ENCODE data around the gene SUPT6H.
"Not testable (repeated sequence)": the region's sequence is repeated elsewhere in the genome, so short reads cannot be mapped to it uniquely, and the experiment has no call there.

Gene SUPT6H

DNA sequence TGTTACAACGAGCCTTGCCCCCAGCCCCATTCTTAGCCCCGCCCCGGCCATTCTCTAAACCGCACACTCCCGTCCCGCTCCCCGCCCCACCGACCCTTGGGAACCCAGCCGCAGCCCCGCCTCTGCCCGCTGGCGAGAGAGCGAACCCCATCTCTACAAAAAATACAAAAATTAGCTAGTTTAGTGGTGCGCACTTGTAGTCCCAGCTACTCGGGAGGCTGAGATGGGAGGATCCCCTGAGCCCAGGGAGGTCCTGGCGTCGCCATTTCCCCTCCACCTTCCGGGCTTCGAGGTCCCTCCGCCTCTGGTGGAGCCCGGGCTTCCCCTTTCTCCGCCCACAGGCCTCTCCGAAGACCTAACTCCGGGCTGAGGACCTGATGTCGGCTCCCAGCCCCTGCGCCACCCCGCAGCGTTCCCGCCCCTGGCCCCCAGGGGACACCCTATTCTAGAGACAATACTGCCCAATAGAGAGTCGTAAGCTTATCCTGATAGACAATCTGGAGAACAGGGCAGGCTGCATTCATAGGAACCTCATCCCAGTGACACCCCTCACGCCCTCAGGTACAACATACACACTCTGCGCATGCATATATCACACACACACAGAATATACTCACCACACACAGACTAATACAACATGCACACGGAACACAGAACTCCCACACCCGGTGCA lies 50.2 kb downstream of the SUPT6H start:
- DNase-seq (ENCODE audit: low spot score in 2 of 2) = peak; percentile 60 to 86
- Histone ChIP-seq H3K27me3 (ENCODE audit: low read depth) (no peaks in the 10 kb centered on the region), H3K4me1 (peaks cover 25% of the 10 kb centered on the region), H3K36me3 (replicated peaks) (no peaks in the 10 kb centered on the region), H3K4me3 (peak overlapping the region; percentile 63), H3K9me3 (no peaks in the 10 kb centered on the region; the same call in 1 of the 2 replicates)
- in situ Hi-C loops (cut with MboI; ENCODE audit: low sequenced_read_pairs) = no loop called here

DNA sequence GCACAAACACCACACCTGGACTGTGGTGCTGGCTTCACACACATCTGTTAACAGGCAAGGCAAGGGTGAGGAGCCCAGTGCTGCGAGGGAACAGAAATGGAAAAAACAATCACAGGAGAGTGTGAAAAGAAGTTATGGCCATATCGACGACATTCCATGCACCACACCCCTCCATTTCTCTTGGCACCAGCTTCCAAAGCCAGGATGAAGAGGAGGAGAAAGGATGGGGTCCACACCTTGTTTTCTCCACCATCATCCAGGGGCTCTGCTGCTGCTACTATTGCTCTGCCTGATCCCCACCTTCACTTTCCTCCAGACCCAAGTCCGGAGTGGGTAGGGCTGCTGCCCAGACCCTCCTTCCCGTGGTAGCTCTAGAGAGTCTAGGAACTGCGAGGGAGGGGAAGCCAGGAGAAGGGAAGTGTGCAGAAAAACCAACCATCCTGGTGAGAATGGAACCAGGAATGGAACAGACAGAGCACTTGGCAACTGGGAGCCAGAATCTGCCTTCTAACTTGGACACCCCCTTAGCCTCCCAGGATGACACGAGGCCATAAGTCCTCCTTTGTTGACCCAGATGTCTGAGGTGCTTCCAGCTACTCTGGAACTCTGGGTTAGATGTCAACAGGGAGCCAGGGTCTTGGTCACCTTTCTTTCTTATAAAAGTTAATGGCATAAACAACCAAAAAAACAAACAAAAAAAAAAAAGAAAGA lies 50.9 kb downstream of the SUPT6H start:
- Histone ChIP-seq H3K4me3 (no peak overlapping the region), H3K27me3 (ENCODE audit: low read depth) (no peaks in the 10 kb centered on the region), H3K36me3 (replicated peaks) (no peaks in the 10 kb centered on the region), H3K4me1 (peaks cover 25% of the 10 kb centered on the region), H3K9me3 (no peaks in the 10 kb centered on the region; the same call in 1 of the 2 replicates)
- no peak for DNase-seq (ENCODE audit: low spot score in 2 of 2)
- in situ Hi-C loops (cut with MboI; ENCODE audit: low sequenced_read_pairs) = no loop called here

DNA sequence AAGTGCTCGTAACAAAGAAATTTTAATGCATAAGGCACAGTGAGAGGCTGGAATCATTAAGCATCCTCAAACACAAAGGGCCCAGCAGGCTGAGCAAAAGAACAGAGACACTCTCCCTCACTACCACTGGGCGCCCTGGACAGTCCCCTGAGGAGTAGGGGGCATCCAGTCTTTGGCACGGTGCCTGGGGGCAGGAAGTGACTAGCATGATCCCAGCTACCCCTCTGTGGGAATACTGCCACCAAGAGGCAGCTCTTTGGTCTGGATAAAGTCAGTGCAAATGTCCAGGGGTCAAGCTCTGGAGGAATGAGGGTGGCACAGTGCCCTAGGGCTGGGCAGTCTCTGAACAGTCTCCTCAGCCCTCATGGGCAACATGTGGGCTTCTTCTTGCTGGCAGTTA lies 52.3 kb downstream of the SUPT6H start:
- DNase-seq (ENCODE audit: low spot score in 2 of 2) = no peak
- H3K36me3 ChIP-seq (replicated peaks) = no peaks in the 10 kb centered on the region
- H3K4me3 ChIP-seq = no peak overlapping the region
- no peaks in the 10 kb centered on the region for H3K9me3 ChIP-seq
- no peaks in the 10 kb centered on the region for H3K27me3 ChIP-seq (ENCODE audit: low read depth)
- peaks cover 37% of the 10 kb centered on the region for H3K4me1 ChIP-seq
- in situ Hi-C loops (cut with MboI; ENCODE audit: low sequenced_read_pairs) = no loop called here

DNA sequence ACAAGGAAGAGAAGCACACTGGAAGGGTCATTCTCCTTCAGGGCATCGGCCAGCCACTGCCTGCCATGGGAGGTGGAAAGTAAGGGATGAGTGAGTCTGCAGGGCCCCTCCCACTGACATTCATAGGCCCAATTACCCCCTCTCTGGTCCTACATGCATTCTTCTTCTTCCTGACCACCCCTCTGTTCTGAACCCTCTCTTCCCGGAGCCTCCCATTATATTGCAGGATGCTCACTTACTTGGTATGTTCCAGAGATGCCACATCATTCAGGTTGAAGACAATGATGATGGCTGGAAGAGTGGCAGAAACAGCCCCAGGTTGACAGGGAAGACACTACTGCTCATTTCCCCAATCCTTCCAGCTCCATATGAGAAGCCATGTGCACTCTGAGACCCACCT lies 53.2 kb downstream of the SUPT6H start:
- H3K4me1 ChIP-seq = peaks cover 30% of the 10 kb centered on the region
- no peak for DNase-seq (ENCODE audit: low spot score in 2 of 2)
- H3K27me3 ChIP-seq (ENCODE audit: low read depth) = no peaks in the 10 kb centered on the region
- H3K9me3 ChIP-seq = no peaks in the 10 kb centered on the region
- H3K4me3 ChIP-seq = no peak overlapping the region
- peaks cover 4% of the 10 kb centered on the region for H3K36me3 ChIP-seq (replicated peaks)
- in situ Hi-C loops (cut with MboI; ENCODE audit: low sequenced_read_pairs) = no loop called here

DNA sequence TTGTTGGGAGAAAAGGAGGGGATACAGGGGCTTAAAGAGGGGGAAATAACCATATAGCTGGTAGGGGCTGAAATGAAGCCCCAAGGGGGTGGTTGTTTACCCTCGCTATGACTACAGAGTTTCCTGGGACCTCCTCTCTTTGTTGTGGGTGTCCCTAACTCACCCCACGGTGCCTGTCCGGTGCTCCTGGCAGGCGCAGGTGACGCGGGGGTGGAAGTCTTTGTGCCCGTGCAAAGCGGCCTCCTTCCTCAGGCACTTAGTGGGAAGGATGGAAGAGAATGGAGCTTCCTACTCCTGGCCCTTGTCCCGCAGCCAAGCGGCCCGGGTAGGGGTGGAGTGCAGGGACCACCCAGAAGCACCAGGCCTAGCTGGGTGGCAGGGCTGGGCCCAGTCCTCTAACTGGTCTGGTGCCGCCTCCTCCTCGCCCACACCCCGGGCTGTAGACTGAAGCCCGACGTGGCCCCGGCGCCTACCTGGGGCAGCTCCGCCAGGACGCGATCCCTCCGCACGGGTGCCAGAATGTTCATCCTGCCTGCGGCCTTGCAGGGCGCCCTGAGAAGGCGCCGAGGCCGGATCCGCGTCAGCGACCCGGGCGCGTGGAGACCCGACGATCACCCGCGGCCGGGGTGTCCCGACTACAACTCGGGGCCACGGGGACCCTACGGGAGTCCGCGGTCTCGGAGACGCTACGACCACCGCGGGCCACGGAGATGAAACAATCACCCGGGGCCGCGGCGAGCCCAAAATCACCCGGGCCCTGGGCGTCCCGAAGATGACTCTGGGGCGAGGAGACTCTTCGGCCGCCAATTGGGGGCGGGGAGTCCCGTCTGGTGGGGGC lies 55.0 kb downstream of the SUPT6H start:
- in situ Hi-C loops (cut with MboI; ENCODE audit: low sequenced_read_pairs) = no loop called here
- DNase-seq (ENCODE audit: low spot score in 2 of 2) = no peak
- Histone ChIP-seq H3K36me3 (replicated peaks) (peaks cover 21% of the 10 kb centered on the region), H3K4me1 (peaks cover 20% of the 10 kb centered on the region), H3K9me3 (no peaks in the 10 kb centered on the region), H3K27me3 (ENCODE audit: low read depth) (no peaks in the 10 kb centered on the region), H3K4me3 (no peak overlapping the region)

DNA sequence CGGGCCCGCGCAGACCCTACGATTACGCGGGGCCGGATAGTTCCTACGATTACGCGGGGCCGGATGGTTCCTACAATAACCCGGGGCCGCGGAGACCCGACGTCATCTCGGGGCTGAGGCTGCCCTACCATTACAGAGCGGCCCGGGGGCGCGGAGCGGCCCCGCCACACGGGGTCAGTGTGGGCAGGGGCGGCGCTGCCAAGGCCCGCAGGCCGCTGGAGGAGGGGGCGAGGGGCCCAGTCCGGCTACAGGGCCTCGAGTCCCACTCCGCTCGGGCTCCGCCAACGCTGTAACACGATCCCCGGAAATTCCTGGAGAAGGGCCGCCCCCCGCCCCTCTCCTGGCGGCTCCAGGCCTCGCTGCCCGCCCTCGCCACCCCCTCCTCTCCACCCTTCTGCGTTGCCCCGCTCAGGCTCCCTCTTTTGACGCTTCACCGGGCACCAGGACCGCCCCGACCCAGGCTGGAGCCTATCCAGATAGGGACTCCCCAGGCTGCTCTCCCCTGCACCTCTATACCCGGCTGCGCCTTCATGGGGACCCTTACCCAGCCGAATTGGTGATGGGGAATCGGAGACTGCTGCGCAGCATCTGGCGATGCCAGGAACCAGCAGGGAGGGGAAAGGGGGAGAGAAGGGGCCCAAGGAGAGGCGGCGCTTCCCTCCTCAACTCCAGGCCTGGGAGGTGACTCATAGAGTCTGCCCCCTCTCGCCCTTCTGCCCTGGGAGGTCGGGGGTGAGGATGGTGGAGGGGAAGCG lies 55.8 kb downstream of the SUPT6H start, which contains the start of gene RAB34:
Gene RAB34 (minus strand): TSS at position 291 of the 755 bp plus-strand sequence. CDS start 602 bp downstream, outside the sequence.
- no peak for DNase-seq (ENCODE audit: low spot score in 2 of 2)
- in situ Hi-C loops (cut with MboI; ENCODE audit: low sequenced_read_pairs) = no loop called here
- no peaks in the 10 kb centered on the region for H3K27me3 ChIP-seq (ENCODE audit: low read depth)
- peaks cover 19% of the 10 kb centered on the region for H3K4me1 ChIP-seq
- peaks cover 29% of the 10 kb centered on the region for H3K36me3 ChIP-seq (replicated peaks)
- H3K4me3 ChIP-seq = no peak within 1 kb of the TSS
- H3K9me3 ChIP-seq = no peaks in the 10 kb centered on the region

DNA sequence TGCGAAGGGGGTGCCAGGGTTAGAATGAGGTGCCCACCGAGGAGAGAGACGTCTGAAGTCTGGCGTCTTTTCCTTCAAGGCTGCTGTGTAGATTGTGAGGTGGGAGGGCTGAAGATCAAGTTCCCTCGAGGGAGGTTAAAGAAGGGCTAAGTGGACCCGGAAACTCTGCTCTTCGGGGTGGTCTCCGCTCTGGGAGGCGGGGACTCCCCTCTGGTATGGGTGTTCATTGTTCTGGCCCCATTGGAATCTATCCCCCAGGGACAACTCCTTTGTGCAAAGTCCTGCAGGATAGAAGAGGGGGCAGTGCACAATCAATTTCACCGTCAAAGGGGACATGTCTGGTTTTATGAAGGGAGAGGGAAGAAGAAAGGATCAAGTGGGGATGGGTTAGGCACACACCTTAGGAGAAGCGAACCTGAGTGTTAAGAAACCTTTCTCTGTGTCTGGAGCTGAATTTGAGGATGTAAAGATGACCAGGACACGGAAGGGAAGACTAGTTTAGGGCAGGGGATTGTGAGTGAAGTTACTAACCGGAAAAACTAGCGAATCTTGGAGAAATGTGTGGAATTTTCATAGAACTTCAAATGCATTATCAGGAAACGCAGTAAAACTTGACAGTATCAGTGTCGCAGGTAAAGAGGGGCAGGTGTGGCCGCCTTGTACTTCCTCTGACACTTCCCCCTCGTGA lies 56.5 kb downstream of the SUPT6H start:
- H3K4me3 ChIP-seq = peak overlapping the region; percentile 100
- H3K4me1 ChIP-seq = peaks cover 24% of the 10 kb centered on the region
- H3K27me3 ChIP-seq (ENCODE audit: low read depth) = no peaks in the 10 kb centered on the region
- H3K36me3 ChIP-seq (replicated peaks) = peaks cover 36% of the 10 kb centered on the region
- H3K9me3 ChIP-seq = no peaks in the 10 kb centered on the region
- in situ Hi-C loops (cut with MboI; ENCODE audit: low sequenced_read_pairs) = no loop called here
- DNase-seq (ENCODE audit: low spot score in 2 of 2) = peak; percentile 38 to 67

DNA sequence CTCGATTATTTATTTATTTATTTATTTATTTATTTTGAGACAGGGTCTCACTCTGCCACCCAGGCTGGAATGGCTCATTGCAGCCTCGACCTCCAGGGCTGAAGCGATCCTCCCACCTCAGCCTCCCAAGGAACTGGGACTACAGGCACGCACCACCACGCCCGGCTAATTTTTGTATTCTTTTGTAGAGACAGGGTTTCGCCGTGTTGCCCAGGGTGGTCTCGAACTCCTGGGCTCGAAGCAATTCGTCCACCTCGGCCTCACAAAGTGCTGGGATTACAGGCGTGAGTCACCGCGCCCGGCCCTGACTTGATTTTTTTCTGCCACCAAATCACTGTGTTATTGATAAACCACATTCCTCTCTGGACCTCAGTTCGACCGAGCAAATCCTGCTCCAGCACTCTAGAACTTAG lies 57.0 kb downstream of the SUPT6H start:
- peaks cover 42% of the 10 kb centered on the region for H3K36me3 ChIP-seq (replicated peaks)

DNA sequence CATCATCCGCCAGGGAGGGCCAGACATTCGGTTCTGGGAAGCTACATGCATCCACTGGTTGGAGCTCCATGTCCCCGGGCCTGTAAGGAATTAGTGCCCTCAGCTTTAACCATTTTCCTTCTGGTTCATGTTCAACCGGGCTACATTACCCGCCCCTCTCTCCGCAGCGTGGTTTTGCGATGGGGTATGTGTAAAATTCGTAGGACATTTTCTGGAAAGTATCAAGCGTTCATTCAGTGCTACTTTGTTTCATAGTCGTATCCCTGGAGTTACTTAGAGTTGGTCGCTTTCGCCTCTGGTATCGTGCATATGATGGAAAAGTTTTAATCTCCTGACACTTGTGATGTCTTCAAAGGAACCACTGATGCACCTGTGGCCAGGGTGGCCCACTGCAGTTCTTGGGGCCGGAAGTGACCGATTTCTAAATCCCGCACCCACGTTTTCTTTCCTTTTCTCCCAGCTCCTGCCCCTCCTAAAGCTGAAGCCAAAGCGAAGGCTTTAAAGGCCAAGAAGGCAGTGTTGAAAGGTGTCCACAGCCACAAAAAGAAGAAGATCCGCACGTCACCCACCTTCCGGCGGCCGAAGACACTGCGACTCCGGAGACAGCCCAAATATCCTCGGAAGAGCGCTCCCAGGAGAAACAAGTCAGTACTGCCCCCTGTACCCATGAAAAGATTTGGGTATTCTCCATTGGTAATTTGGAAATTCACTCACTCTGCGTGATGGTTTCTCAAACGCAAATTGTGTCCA lies 58.4 kb downstream of the SUPT6H start:
- H3K36me3 ChIP-seq (replicated peaks) = peaks cover 56% of the 10 kb centered on the region
- peaks cover 36% of the 10 kb centered on the region for H3K4me1 ChIP-seq
- in situ Hi-C loops (cut with MboI; ENCODE audit: low sequenced_read_pairs) = no loop called here

More for the DNA sequence above, 57.0 kb downstream of the SUPT6H start:
- in situ Hi-C loops (cut with MboI; ENCODE audit: low sequenced_read_pairs) = no loop called here
- Histone ChIP-seq H3K9me3 (no peaks in the 10 kb centered on the region), H3K4me1 (peaks cover 28% of the 10 kb centered on the region), H3K27me3 (ENCODE audit: low read depth) (no peaks in the 10 kb centered on the region), H3K4me3 (peak overlapping the region; percentile 100)
- no peak for DNase-seq (ENCODE audit: low spot score in 2 of 2)

DNA sequence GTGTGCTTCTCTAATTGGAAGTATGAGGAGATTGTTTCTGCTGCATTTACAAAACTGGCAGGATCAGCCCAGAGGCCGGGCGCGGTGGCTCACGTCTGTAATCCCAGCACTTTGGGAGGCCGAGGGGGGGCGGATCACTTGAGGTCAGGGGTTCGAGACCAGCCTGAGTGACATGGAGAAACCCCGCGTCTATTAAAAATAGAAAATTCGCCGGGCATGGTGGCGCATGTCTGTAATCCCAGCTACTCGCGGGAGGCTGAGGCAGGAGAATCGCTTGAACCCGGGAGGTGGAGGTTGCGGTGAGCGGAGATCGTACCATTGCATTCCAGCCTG lies 59.0 kb downstream of the SUPT6H start:
- Histone ChIP-seq H3K36me3 (replicated peaks) (peaks cover 56% of the 10 kb centered on the region), H3K4me1 (peaks cover 37% of the 10 kb centered on the region), H3K4me3 (peak overlapping the region; percentile 100)
- DNase-seq (ENCODE audit: low spot score in 2 of 2); in situ Hi-C loops (cut with MboI; ENCODE audit: low sequenced_read_pairs); H3K9me3 ChIP-seq; H3K27me3 ChIP-seq (ENCODE audit: low read depth): not testable (repeated sequence)

More for the DNA sequence above, 58.4 kb downstream of the SUPT6H start:
- no peak for DNase-seq (ENCODE audit: low spot score in 2 of 2)
- Histone ChIP-seq H3K4me3 (peak overlapping the region; percentile 100), H3K27me3 (ENCODE audit: low read depth) (no peaks in the 10 kb centered on the region), H3K9me3 (no peaks in the 10 kb centered on the region)

DNA sequence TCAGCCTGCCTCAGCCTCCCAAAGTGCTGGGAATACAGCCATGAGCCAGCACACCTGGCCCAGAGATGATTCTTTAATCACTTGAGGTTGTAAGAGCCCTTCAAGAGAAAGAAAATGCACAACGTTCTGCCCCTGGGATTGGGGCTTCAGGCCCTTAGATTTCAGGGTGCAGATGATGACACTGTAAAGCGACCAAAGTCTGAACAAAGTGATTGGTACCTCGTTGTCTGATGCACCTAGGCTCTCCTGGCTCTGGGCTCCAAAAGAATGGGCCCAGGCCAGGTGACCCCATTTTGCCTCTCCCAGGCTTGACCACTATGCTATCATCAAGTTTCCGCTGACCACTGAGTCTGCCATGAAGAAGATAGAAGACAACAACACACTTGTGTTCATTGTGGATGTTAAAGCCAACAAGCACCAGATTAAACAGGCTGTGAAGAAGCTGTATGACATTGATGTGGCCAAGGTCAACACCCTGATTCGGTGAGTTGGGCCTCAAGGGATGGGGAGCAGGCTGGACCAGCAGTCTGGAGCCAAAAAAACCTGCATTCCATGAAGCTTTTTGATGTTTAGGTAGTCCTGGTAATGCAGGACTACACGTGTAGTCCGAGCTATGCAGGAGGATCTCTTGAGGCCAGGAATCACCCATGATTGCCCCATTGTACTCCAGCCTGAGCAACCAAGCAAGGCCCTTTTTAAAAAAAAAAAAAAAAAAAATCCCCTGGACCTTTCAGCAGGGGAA lies 60.6 kb downstream of the SUPT6H start:
- peaks cover 42% of the 10 kb centered on the region for H3K4me1 ChIP-seq
- in situ Hi-C loops (cut with MboI; ENCODE audit: low sequenced_read_pairs) = no loop called here
- H3K4me3 ChIP-seq = peak overlapping the region; percentile 100
- H3K9me3 ChIP-seq = no peaks in the 10 kb centered on the region
- peaks cover 56% of the 10 kb centered on the region for H3K36me3 ChIP-seq (replicated peaks)
- DNase-seq (ENCODE audit: low spot score in 2 of 2) = no peak
- H3K27me3 ChIP-seq (ENCODE audit: low read depth) = no peaks in the 10 kb centered on the region

Measured in HAP-1 (cell line).